Muscle of arm (tissue), 14 donors: ENCODE measurements around the gene GFRA4. TPM values are rescaled to one million over a fixed set of nuclear protein-coding genes. Genes with fewer than 3 reads are reported as not detected.

Experiments
- DNase-seq: peaks from one replicate; pipeline ENCODE4 v3.0.0-alpha.2; 2013
- long read RNA-seq, 11 donors: transcript quantifications; one replicate each; lab custom pipeline, GENCODE V29; 2026
- polyA plus RNA-seq, 12 donors: library from polyadenylated mRNA; unstranded; fragments of 120-200 nt; gene quantifications; one replicate each; pipeline ENCODE4 v1.2.1, GENCODE V29; 2013; ENCODE audit not compliant: insufficient read length in 12 of 12

The GFRA4 gene
- polyA plus RNA-seq, result not detected
- long read RNA-seq, donor 1, result 0 reads
- long read RNA-seq, donor 2, result 0 reads
- long read RNA-seq, donor 3, result 0 reads
- long read RNA-seq, donor 4, result 0 reads
- long read RNA-seq, donor 5, result 0 reads
- long read RNA-seq, donor 6, result 0 reads
- long read RNA-seq, donor 7, result 0 reads
- long read RNA-seq, donor 8, result 0 reads
- long read RNA-seq, donor 9, result 0 reads
- long read RNA-seq, donor 10, result 0 reads
- long read RNA-seq, donor 11, result 0 reads

DNA sequence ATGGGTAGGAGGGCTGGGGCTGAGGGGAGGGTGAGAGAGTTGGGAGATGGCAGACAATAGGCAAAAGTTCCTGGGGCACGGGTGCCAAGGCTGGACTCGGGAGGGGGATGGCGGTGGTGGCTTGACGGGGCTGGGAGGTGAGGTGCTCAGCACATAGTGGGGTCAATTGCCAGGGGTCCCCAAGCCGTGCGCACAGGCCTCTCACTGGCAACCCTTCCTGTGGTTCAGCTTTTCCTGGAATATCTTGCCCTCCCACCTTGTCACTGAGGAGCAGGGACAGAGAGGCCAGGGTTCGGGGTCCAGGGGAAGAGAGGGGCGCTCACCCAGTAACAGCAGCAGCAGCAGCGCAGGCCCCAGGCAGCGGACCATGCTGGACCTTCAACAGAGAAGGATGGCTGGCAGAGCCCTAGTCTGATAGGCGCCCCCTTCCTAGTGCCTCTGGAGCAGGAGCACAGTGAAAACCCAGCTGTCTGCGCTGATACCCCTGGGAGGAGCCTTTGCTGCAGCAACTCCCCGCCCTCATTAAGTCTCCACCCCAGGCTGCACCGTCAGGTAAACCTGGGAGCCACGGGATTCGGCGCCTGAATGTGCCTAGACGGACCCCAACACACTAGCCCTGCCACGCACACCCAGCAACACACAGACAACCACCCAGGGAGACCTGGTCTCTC, at the start of gene GFRA4:
Gene GFRA4, minus strand, starts transcription at position 369 of the 671 bp plus-strand sequence. Its CDS starts 0 bp downstream, at position 369.
- no peak for DNase-seq

- no peak for DNase-seq
Observed at GRCh38 chr20:3712279-3712873, 49.2 kb upstream of the GFRA4 start, which contains the start of gene SIGLEC1. Gene SIGLEC1 (minus strand): TSS chr20:3712600. CDS start chr20:3707128, 5,472 bp downstream.

DNA sequence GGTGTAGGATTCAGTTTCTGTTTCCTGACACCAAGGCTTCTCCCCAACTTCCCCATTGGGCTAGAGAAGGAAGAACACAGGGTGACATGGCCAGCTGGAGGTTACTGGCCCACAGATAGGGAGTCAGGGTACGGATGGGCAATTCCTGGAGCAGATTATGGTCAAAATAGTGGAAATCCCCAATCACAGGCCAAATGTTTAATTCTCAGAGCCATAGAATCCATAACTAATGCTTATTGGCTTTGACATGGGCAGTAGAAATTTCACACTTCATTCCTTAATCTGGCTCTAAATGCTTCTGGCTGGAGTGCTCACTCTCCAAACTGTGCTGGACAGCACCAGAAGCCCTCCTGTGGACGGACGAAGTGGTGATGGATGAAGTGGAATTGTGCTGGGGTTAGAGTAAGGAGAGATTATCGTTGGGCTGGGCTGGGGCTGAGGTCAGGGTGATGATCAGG, 48.3 kb upstream of the GFRA4 start:
- no peak for DNase-seq

GRCh38 chr20:3710703-3711483, 47.7 kb upstream of the GFRA4 start:
- DNase-seq, result peak; percentile 79

GRCh38 chr20:3710011-3710466, 46.8 kb upstream of the GFRA4 start:
- no peak for DNase-seq

DNA sequence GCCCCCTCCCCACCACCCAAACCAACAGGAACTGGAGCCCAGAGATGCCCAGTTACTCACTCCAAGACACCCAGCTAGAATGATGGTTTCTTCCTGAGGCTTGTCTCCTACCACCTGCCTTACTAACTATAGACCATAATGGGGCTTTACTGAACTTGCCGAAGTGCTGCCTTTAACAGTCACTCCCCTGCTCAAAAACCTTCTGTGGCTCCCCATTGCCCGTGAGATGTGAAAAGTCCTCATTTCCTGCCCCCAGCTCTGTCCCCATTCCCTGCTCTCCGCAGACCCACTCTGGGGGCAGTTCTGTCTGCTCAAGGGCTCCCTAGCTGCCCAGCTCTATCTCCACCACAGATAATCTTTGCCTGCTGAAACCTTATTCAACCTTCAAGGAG, 44.3 kb upstream of the GFRA4 start:
- DNase-seq, result no peak

DNA sequence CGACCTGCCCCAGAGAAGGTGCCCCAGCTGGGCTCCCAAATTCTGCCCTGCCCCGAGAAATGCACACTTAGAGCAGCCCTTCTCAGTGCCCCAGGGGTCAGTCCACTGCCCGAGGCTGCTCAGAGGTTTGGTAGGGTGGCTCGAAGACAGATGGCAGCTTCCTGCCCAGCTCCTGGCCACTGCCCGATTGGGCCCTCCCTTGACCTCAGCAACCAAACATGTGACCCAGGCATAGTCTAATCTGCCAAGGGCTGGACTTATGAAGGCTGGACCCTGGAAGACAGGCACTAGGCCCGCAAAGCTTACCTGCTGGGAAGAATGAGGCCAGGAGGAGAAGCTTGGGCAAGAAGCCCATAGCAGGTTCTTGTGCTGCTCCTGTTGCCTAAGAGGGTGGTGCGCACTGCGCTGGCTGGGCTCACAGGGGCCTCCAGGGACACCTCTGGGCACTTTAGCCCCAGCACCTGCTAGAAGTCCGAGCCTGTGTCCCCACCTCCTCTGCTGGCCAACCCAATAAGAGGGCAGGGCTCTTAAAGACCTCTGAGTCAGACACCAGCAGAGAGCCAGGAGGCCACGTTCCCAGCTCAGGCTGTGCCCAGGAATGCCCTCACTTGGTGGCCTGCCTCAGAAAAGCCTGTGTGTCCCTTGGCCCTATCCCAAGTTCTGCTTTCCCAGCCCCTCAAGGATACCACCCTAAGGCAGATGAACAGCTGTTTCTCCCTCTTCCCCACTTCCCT, 43.7 kb upstream of the GFRA4 start:
- no peak for DNase-seq

DNA sequence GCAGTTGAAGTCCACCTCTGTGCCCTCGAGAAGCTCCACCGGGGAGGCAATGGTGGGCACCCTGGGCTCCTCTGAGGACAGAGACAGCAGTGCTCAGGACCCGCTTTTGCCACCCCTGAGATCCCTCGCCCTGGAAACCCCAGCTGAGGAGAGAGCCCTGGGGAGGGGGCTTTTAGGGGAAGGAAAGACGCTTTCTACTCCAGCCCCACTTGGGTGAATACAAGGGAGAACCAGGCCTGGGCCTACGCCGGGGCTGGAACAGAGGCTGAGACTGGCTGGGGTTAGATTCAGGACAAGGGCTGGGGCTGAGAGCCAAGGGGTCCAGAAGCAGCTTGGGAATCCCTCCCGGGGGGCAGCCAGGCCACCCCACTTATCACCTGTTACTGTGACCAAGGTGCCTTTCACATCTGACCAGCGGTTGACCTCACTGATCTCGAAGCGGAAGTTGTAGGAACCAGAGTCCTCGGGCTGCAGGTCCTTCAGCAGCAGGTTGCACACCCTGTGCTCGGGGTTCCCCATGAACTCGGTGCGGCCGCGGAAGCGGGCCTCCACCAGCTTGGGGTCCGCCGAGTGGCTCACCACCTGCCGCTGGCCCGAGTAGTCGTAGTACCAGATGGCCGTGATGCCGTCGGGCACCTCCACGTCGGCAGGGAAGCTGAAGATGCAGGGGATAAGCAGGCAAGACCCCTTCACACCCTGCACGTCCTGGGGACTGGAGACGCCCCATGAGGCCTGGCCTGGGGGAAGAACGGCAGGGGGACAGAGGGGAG, 43.0 kb upstream of the GFRA4 start:
- no peak for DNase-seq

DNA sequence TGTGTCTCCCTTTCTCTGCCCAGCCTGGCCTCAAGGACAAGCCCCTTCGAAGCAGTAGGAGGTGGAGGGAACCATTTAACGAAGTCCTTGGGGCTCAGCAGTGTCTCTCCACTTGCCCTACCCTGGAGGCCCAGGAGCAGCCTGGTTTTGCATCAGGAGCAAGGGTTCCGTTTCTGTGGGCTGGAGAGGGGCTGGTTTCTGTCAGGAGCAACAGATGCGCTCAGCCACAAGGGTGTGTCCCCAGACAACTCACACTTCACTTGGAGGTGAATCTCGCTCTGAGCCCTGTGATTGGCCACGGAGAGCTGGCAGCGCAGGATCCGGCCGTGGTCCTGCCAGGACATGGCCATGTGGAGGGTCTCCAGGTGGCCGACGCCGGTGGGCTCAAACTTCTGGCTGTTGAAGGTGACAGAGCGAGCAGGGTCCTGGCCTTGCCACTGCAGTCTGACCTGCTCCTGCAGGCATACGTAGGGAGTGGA, 42.3 kb upstream of the GFRA4 start:
- no peak for DNase-seq

DNA sequence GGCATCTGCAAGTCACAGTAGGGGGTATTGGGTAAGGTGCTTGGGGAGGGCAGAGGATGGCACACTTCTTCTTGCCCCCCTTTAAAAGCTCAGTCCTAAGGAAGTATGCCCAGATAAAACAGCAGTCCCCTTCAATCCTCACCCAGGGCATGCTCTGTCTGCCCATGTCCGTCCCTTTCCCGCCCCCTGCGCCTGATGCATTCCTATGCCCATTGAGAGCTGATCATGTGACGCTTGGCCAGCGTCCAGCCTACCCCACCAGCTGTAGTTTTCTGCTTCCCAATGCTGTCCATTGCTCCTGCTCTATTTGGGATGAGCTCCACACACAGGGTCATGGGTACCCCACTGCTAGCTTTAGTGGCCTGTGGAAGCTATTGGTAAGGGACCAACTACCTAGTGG, 40.9 kb upstream of the GFRA4 start:
- DNase-seq, result no peak

GRCh38 chr20:3702611-3703391, 39.6 kb upstream of the GFRA4 start:
- no peak for DNase-seq

DNA sequence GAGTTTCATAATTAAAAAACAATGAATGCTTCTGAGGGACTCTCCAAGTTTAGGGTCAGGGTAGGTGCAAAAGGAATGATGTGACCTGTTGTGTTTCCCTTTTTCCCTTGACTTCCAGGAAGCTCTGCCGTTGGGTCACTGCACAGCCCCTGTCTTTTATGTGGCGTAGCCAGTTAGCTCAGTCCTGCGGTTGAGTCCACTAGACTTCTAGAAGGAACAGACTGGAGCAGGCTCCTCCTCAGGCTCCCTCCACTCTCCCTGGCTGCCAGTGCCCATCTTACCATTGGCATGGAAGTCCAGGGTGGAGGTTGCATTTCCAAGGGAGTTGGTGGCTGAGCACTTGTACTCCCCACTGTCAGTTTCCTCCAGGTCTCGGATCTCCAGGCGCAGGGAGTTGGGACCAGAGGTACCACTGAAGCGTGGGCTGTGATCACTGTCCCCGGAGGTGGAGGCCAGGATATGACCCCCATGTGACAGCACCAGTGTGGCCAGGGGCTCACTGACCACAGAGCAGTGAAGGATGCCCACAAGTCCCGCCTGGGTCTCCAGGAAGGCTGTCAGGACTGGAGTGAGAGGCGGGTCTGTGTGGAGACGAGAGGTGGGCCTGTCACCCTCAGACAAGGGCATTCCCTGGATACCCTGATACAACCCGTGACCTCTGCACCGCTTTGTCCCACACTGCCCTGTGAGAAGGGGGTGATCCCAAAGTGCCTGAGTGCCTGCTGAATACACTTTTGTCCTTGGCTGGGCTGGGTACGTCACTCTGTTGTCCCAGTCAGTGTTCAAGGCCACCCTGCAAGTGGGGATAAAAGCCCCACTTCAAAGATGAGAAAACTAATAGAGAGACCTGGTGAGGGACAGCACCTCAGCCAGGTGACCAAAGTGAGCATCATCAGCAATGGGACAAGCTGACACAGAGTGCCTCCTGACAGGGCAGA, 38.1 kb upstream of the GFRA4 start:
- no peak for DNase-seq

GRCh38 chr20:3699037-3699436, 35.8 kb upstream of the GFRA4 start:
- no peak for DNase-seq

DNA sequence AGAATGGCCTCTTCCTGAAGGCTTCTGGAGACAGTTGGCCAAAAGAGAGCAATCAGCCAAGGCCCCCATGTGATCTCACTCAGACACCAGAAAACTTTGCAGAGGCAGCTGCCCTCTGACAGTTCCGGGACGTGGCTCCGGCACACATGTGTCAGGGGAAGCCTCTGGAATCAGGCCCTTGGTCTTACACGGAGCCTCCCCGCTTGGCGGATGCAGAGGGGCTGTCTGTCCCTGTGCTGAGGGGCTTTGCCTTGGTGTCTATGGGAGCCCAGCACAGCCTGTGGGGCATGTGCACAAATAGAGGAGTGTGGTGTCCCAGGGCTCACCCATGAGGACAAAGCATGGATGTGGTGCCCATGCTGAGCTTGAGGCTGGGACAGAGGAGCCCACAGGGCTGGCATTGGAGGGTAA, 35.4 kb upstream of the GFRA4 start:
- DNase-seq, result no peak

DNA sequence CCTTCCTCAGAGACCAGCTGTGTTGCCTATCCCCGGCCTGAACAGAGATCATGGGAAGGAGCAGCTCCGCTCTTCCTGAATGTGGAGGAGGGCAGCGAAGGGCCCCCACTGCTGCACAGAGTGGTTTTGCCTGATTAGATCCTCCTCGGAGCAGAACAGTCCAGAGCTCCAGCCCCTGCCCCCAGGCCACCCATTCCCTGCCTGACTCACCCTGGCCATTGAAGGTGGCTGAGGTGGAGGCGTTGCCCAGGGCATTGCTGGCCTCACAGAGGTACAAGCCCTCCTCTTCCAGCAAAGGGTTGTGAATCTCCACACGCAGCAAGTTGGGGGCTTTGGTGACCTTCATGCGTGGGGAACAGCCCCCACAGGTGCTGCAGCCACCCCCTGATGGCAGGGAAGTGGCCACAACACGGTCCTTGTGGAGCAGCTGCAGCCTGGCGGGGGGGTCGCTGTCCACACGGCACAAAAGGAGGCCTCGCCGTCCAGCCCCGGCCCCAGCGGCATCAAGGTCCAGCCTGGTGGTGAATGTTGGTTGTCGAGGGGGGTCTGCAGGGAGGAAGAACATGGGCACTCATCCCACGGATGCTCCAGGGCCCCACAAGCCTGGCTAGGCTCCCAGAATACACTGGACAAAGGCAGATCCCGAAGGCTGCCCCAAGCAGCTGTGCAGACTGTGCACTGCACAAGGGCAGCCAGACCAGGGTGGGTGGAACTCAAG, 34.5 kb upstream of the GFRA4 start:
- no peak for DNase-seq

- no peak for DNase-seq
Observed at GRCh38 chr20:3696745-3697587, 33.8 kb upstream of the GFRA4 start.

DNA sequence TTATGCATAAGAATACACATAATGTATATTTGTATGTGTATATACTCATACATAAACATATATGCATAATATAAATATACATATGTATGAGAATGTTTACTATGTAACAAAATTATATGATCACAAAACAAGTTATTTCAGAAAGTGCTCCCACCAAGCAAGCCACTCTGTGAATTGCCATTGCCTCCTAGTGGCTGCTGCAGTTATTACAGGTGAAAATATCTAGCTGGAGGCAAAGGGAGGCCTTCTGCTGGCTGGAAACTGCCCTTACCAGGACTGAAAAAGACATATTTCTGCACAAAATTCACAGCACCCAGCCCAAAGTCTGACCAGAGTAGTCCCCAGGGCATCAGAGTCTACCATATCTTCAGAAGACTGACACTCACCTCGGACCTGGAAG, 33.0 kb upstream of the GFRA4 start:
- no peak for DNase-seq
